GM12878 (cell line): ENCODE data around the gene CDH10. TPM values are rescaled to one million over a fixed set of nuclear protein-coding genes. Genes with fewer than 3 reads are reported as not detected.

Experiments used
- ATAC-seq: fragments of 200-7000 bp; cut with Tn5 transposase; 3 replicates; pipeline ENCODE4 v1.9.1; 2020; ENCODE audit warnings: mild to moderate bottlenecking, moderate library complexity
- BruUV-seq: library from RNA; stranded (reverse); fragments of 400-500 nt; replicated peaks from 2 replicates; lab custom pipeline; 2021; lab: Mats Ljungman, UMichigan
- CTCF ChIA-PET: fragments of 300-600 bp; sonication (Branson Sonifier 250); formaldehyde crosslinking; extraction: SDS; loops from one replicate; lab custom pipeline; 2021; ENCODE audit warnings: inconsistent platforms; lab: Yijun Ruan, JAX
- POLR2A ChIA-PET: fragments of 350-600 bp; formaldehyde crosslinking; extraction: SDS; loops from one replicate; lab custom pipeline; 2021; ENCODE audit warnings: inconsistent platforms; lab: Charles Lee
- RAD21 ChIA-PET: fragments of 300-600 bp; sonication (Branson Sonifier 250); formaldehyde crosslinking; loops from one replicate; lab custom pipeline; 2023; ENCODE audit warnings: antibody characterized with exemption; ENCODE audit not compliant: unreplicated experiment; lab: Charles Lee
- SMC1A ChIA-PET: fragments of 300-600 bp; sonication (Branson Sonifier 250); formaldehyde crosslinking; loops from one replicate; lab custom pipeline; 2023; ENCODE audit not compliant: unreplicated experiment, uncharacterized antibody; lab: Charles Lee
- DNase-seq: peaks from one replicate; pipeline ENCODE4 v3.0.0-alpha.2; 2011; ENCODE audit warnings: low read depth, low spot score
- FAIRE-seq: peaks from 3 replicates; lab custom pipeline; 2011; peaks lifted over from hg19 to GRCh38; lab: Jason Lieb, UNC
- H2AFZ ChIP-seq: 2 replicates; pipeline ENCODE4 v1.6.0; 2011; ENCODE audit warnings: low read depth, low read length, control low read depth; ENCODE audit not compliant: control insufficient read depth
- H3K27ac ChIP-seq: 2 replicates; pipeline ENCODE4 v1.5.1; 2011; ENCODE audit warnings: control low read depth; ENCODE audit not compliant: control insufficient read depth, insufficient read depth
- H3K27me3 ChIP-seq, 2 experiments: replicated peaks in 1 of 2; 2 replicates each; pipeline versions ENCODE4 v1.6.0 to v1.6.1; 2011; ENCODE audit warnings: low read length in 1 of 2; ENCODE audit not compliant: control insufficient read depth in 2 of 2, insufficient read depth in 2 of 2
- H3K36me3 ChIP-seq, 2 experiments: 2 replicates each; pipeline ENCODE4 v1.5.1; 2011; ENCODE audit warnings: low read length in 1 of 2; ENCODE audit not compliant: control insufficient read depth in 2 of 2, insufficient read depth in 2 of 2
- H3K4me1 ChIP-seq: 2 replicates; pipeline ENCODE4 v1.6.1; 2011; ENCODE audit warnings: mild to moderate bottlenecking, low read length, moderate library complexity, mixed read lengths; ENCODE audit not compliant: control insufficient read depth, insufficient read depth
- H3K4me2 ChIP-seq: 2 replicates; pipeline ENCODE4 v1.6.0; 2011; ENCODE audit warnings: control low read depth; ENCODE audit not compliant: control insufficient read depth, insufficient read depth
- H3K4me3 ChIP-seq: fragments of 200-600 bp; sonication (generic); 2 replicates; pipeline ENCODE4 v1.5.1; 2016
- H3K79me2 ChIP-seq: 2 replicates; pipeline ENCODE4 v1.6.0; 2011; ENCODE audit warnings: low read length; ENCODE audit not compliant: control insufficient read depth, insufficient read depth
- H3K9ac ChIP-seq: 2 replicates; pipeline ENCODE4 v1.8.0; 2011; ENCODE audit warnings: low read length, control low read depth, mixed read lengths; ENCODE audit not compliant: control insufficient read depth, insufficient read depth
- H3K9me3 ChIP-seq: replicated peaks from 3 replicates; pipeline ENCODE4 v1.5.1; 2011; ENCODE audit warnings: mild to moderate bottlenecking, low read length; ENCODE audit not compliant: control insufficient read depth, insufficient read depth
- H4K20me1 ChIP-seq: 2 replicates; pipeline ENCODE4 v1.6.0; 2011; ENCODE audit not compliant: control insufficient read depth, insufficient read depth
- BMI1 ChIP-seq: fragments of 450-650 bp; IDR thresholded peaks from 2 replicates; pipeline ENCODE4 v1.6.1; 2016; ENCODE audit warnings: mild to moderate bottlenecking, moderate library complexity, borderline replicate concordance
- CEBPZ ChIP-seq: fragments of 150-350 bp; IDR thresholded peaks from 2 replicates; pipeline ENCODE4 v1.6.1; 2016; ENCODE audit warnings: low read depth, low read length
- CHD1 ChIP-seq: IDR thresholded peaks from 2 replicates; pipeline ENCODE4 v1.6.1; 2012; ENCODE audit warnings: low read depth, low read length, improper control_type of control experiment
- E4F1 ChIP-seq: fragments of 450-650 bp; IDR thresholded peaks from 2 replicates; pipeline ENCODE4 v1.6.1; 2018; ENCODE audit warnings: borderline replicate concordance, mild to moderate bottlenecking; ENCODE audit not compliant: partially characterized antibody
- EP300 ChIP-seq, 2 experiments: fragments of 150-350 bp in 1 of 2; IDR thresholded peaks; 2 replicates each; pipeline ENCODE4 v1.6.1; 2011 to 2012; ENCODE audit warnings: low read depth in 2 of 2, low read length in 2 of 2, borderline replicate concordance in 1 of 2, improper control_type of control experiment in 1 of 2, inconsistent platforms in 1 of 2; ENCODE audit not compliant: control insufficient read depth in 1 of 2
- YBX1 ChIP-seq: fragments of 450-650 bp; IDR thresholded peaks from 2 replicates; pipeline ENCODE4 v1.6.1; 2016; ENCODE audit warnings: antibody characterized with exemption
- ZBTB40 ChIP-seq: fragments of 450-650 bp; IDR thresholded peaks from 2 replicates; pipeline ENCODE4 v1.6.1; 2016; ENCODE audit warnings: mild to moderate bottlenecking, moderate library complexity, borderline replicate concordance
- ZZZ3 ChIP-seq: IDR thresholded peaks from 2 replicates; pipeline ENCODE4 v1.6.1; 2011; ENCODE audit warnings: low read depth; ENCODE audit not compliant: control insufficient read depth, insufficient read length
- WGBS: methylation state at CpG from one replicate; pipeline ENCODE4 v1.1.6; 2016; ENCODE audit warnings: low lambda C conversion rate; ENCODE audit not compliant: insufficient replicate concordance, insufficient coverage; ENCODE audit errors: missing lambda C conversion rate; 5-methylcytosine and 5-hydroxymethylcytosine counted together
- in situ Hi-C: fragments of 300-500 bp; cut with MboI; formaldehyde crosslinking; loops from 9 replicates; pipeline ENCODE4 v1.14.3; 2018; ENCODE audit warnings: mixed read lengths
- intact Hi-C: fragments of 100-400 bp; cut with micrococcal nuclease; formaldehyde crosslinking; loops from one replicate; pipeline ENCODE4 v1.14.2; 2022; ENCODE audit not compliant: unreplicated experiment
- polyA plus RNA-seq, 11 experiments: library from polyadenylated mRNA; depleted of rRNA in 4 of 11; unstranded in 6 of 11; stranded (reverse) in 5 of 11; fragments of >200 nt; fragmentation: Nextera tagmentation in 4 of 11; fragmentation: Illumina TruSeq in 1 of 11; extraction: Ambion mirVana in 4 of 11; extraction: Trizol in 1 of 11; gene quantifications; 1 replicate in 1 of 11; 2 replicates in 10 of 11; pipeline versions ENCODE4 v1.2.1 to v1.2.3, GENCODE V29; 2011 to 2016; ENCODE audit warnings: inconsistent platforms in 2 of 11, missing spikeins in 2 of 11, low read depth in 1 of 11
- total RNA-seq, 4 experiments: library from RNA; depleted of rRNA in 3 of 4; stranded (reverse); fragments of >200 nt in 3 of 4; fragmentation: Illumina TruSeq in 1 of 4; extraction: Trizol in 1 of 4; gene quantifications; 2 replicates each; pipeline versions ENCODE4 v1.2.1 to v1.2.3, GENCODE V29; 2013 to 2021

CDH10 gene
- total and polyA plus RNA-seq, 10 of the 15 experiments (the other 5 are each of a cell fraction or from before 2014, with no cell fraction given): 0.04 to 0.05 TPM; not detected in 8

GRCh38 chr5:24609706-24610105 lies 35.1 kb downstream of the CDH10 start (continued):
- no peak for TF ChIP-seq CEBPZ
- no peak for TF ChIP-seq BMI1
- TF ChIP-seq, all 136 proteins: peak for 0

- ChIA-PET CTCF (no interaction called here), RAD21 (interaction anchor here (0.6 kb wide), 1 partner anchor 1403 kb away, joined by 3 read pairs; no protein-coding TSS in a partner anchor), POLR2A (no interaction called here), SMC1A (no interaction called here)
- H3K4me2 ChIP-seq: no peak overlapping the region
- WGBS: 64% methylated on average over 3 of the region's 3 CpGs
- H3K4me3 ChIP-seq: no peak overlapping the region
- no peak overlapping the region for H3K9ac ChIP-seq
- in situ Hi-C loops: no loop called here
- no peaks in the 10 kb centered on the region for H3K4me1 ChIP-seq
- H3K36me3 ChIP-seq: no peaks in the 10 kb centered on the region
- no peaks in the 10 kb centered on the region for H4K20me1 ChIP-seq
- H3K27ac ChIP-seq: no peak overlapping the region
- H3K9me3 ChIP-seq: no peaks in the 10 kb centered on the region
- ATAC-seq (no peak), DNase-seq (no peak), FAIRE-seq (no peak)
- H2AFZ ChIP-seq: no peak overlapping the region
- H3K79me2 ChIP-seq: no peaks in the 10 kb centered on the region
- BruUV-seq: no TSS peak
- intact Hi-C loops: no loop called here
- H3K27me3 ChIP-seq: no peaks in the 10 kb centered on the region
- no peak for TF ChIP-seq E4F1
- TF ChIP-seq ZBTB40: no peak
- TF ChIP-seq CHD1: no peak
- TF ChIP-seq EP300 (IDR thresholded peaks at IDR 0.05; ENCODE audit: borderline replicate concordance in 1 of 2, control insufficient read depth in 1 of 2, low read depth in 2 of 2, low read length in 2 of 2): no peak
- no peak for TF ChIP-seq ZZZ3
- no peak for TF ChIP-seq YBX1
These were observed 37.8 kb downstream of the CDH10 start for GRCh38 chr5:24606971-24607370.
